Glutamatergic neuron (in vitro differentiated cells): ENCODE data around the gene OTOS. TPM values are rescaled to one million over a fixed set of nuclear protein-coding genes. Genes with fewer than 3 reads are reported as not detected.
A peak's percentile ranks its signal among the peaks of the same experiment; 100 is the strongest.

Experiments
- DNase-seq: peaks from one replicate; pipeline ENCODE4 v3.0.0; 2022
- H3K27ac Mint-ChIP-seq: one replicate; pipeline ENCODE4 v1.8.0; 2020; ENCODE audit warnings: mild to moderate bottlenecking, mixed read lengths, inconsistent platforms; ENCODE audit not compliant: unreplicated experiment
- H3K27me3 Mint-ChIP-seq: one replicate; pipeline ENCODE4 v1.8.0; 2020; ENCODE audit warnings: mild to moderate bottlenecking, moderate library complexity, mixed read lengths, inconsistent platforms; ENCODE audit not compliant: unreplicated experiment
- H3K36me3 Mint-ChIP-seq: one replicate; pipeline ENCODE4 v1.8.0; 2020; ENCODE audit warnings: mild to moderate bottlenecking, mixed read lengths, inconsistent platforms; ENCODE audit not compliant: unreplicated experiment
- H3K4me1 Mint-ChIP-seq: one replicate; pipeline ENCODE4 v1.8.0; 2020; ENCODE audit warnings: mild to moderate bottlenecking, low read depth, mixed read lengths, inconsistent platforms; ENCODE audit not compliant: unreplicated experiment
- H3K4me3 Mint-ChIP-seq: one replicate; pipeline ENCODE4 v1.8.0; 2020; ENCODE audit warnings: mild to moderate bottlenecking, mixed read lengths, inconsistent platforms; ENCODE audit not compliant: unreplicated experiment
- H3K9me3 Mint-ChIP-seq: one replicate; pipeline ENCODE4 v1.8.0; 2020; ENCODE audit warnings: mild to moderate bottlenecking, moderate library complexity, mixed read lengths, inconsistent platforms; ENCODE audit not compliant: unreplicated experiment
- CTCF ChIP-seq: fragments of 200-600 bp; sonication (generic); IDR thresholded peaks from one replicate; pipeline ENCODE4 v1.5.0; 2021; ENCODE audit not compliant: partially characterized antibody, unreplicated experiment
- total RNA-seq: library from RNA; stranded (reverse); fragmentation: NEBNext Ultra II Directional; extraction: Animal tissue kit (Norgen Biotek cat#: 25700); gene quantifications from one replicate; pipeline ENCODE4 v1.2.1, GENCODE V29; 2021; ENCODE audit not compliant: unreplicated experiment

The OTOS gene
- total RNA-seq, 1 donor from 2014 or later = not detected

GRCh38 chr2:240147382-240147781 lies 6.9 kb upstream of the OTOS start:
- DNase-seq = no peak
- peak overlapping the region; percentile 67 for H3K27ac Mint-ChIP-seq
- peak overlapping the region; percentile 16 for H3K4me3 Mint-ChIP-seq
- no peaks in the 10 kb centered on the region for H3K36me3 Mint-ChIP-seq
- H3K9me3 Mint-ChIP-seq = peaks cover 2% of the 10 kb centered on the region
- TF ChIP-seq CTCF = no peak
- H3K4me1 Mint-ChIP-seq = peaks cover 15% of the 10 kb centered on the region
- peaks cover 7% of the 10 kb centered on the region for H3K27me3 Mint-ChIP-seq

GRCh38 chr2:240146627-240147278 lies 6.3 kb upstream of the OTOS start:
- peak overlapping the region; percentile 16 for H3K4me3 Mint-ChIP-seq
- peaks cover 2% of the 10 kb centered on the region for H3K9me3 Mint-ChIP-seq
- TF ChIP-seq CTCF = no peak
- peak overlapping the region; percentile 67 for H3K27ac Mint-ChIP-seq
- no peaks in the 10 kb centered on the region for H3K36me3 Mint-ChIP-seq
- peaks cover 15% of the 10 kb centered on the region for H3K4me1 Mint-ChIP-seq
- DNase-seq = no peak
- peaks cover 10% of the 10 kb centered on the region for H3K27me3 Mint-ChIP-seq

GRCh38 chr2:240146141-240146561 lies 5.7 kb upstream of the OTOS start:
- no peak for DNase-seq
- H3K36me3 Mint-ChIP-seq = no peaks in the 10 kb centered on the region
- no peak for TF ChIP-seq CTCF
- no peak overlapping the region for H3K4me3 Mint-ChIP-seq
- peak overlapping the region; percentile 59 for H3K27ac Mint-ChIP-seq
- peaks cover 15% of the 10 kb centered on the region for H3K4me1 Mint-ChIP-seq
- H3K27me3 Mint-ChIP-seq = peaks cover 10% of the 10 kb centered on the region
- H3K9me3 Mint-ChIP-seq = peaks cover 2% of the 10 kb centered on the region

GRCh38 chr2:240145461-240145860 lies 5.0 kb upstream of the OTOS start:
- H3K4me1 Mint-ChIP-seq = peaks cover 15% of the 10 kb centered on the region

More at GRCh38 chr2:240145461-240145860, 5.0 kb upstream of the OTOS start:
- DNase-seq = no peak
- Mint-ChIP-seq H3K4me3 (no peak overlapping the region), H3K27ac (no peak overlapping the region), H3K27me3 (peaks cover 10% of the 10 kb centered on the region), H3K9me3 (peaks cover 2% of the 10 kb centered on the region), H3K36me3 (no peaks in the 10 kb centered on the region)
- TF ChIP-seq CTCF = no peak
